GM19452 (cell line): ENCODE results near the gene PDPR.
"Not testable (repeated sequence)": the region's sequence is repeated elsewhere in the genome, so short reads cannot be mapped to it uniquely, and the experiment has no call there.

ENCODE experiments used
- ATAC-seq: cut with Tn5 transposase; IDR thresholded peaks from one replicate; pipeline ENCODE4 v1.9.1; 2021; ENCODE audit not compliant: unreplicated experiment

PDPR gene

GRCh38 chr16:70127706-70128105 is 13.6 kb downstream of the PDPR start:
- ATAC-seq, result not testable (repeated sequence)

DNA sequence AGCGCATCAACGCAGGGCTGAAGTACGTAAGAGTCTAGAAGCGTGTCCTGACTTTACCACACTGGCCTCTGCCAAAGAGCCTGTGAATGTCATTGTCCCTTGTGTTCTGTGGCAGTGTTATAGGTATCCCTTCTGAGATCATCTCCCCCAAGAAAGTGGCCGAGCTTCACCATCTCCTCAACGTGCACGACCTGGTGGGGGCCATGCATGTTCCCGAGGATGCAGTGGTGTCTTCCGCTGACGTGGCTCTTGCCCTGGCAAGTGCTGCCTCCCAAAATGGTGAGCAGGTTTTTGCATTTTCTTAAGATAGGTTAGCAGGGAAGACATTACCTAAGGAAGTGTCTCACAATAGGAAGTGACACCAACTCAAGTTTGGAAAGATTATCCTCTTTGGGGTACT is 14.7 kb downstream of the PDPR start:
- ATAC-seq, result not testable (repeated sequence)

DNA sequence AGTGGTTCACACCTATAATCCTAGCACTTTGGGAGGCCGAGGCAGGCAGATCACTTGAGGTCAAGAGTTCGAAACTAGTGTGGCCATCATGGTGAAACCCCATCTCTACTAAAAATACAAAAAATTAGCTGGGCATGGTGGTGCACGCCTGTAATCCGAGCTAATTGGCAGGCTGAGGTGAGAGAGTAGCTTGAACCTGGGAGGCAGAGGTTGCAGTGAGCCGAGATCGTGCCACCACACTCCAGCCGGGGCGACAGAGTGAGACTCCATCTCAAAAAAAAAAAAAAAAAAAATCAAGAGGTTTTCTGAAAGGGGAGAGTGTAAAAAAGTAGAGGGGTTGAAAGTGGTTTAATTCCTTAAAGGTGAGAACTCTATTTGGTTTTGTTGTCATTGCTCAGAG is 21.7 kb downstream of the PDPR start:
- ATAC-seq, result not testable (repeated sequence)

DNA sequence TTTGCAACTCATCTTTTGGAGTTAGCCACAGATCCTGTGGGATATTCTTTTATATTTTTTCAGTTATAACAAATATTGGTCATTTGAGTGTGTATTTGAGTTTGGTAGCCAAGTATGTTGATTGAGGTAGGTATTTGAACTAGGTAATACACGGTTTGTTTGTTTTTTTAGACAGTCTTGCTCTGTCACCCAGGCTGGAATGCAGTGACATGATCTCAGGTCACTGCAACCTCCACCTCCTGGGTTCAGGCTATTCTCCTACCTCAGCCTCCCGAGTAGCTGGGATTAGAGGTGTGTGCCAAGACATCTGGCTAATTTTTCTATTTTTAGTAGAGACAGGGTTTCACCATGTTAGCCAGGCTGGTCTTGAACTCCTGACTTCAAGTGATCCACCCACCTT is 22.5 kb downstream of the PDPR start:
- ATAC-seq, result not testable (repeated sequence)

GRCh38 chr16:70142739-70143138 is 28.6 kb downstream of the PDPR start:
- ATAC-seq, result not testable (repeated sequence)

DNA sequence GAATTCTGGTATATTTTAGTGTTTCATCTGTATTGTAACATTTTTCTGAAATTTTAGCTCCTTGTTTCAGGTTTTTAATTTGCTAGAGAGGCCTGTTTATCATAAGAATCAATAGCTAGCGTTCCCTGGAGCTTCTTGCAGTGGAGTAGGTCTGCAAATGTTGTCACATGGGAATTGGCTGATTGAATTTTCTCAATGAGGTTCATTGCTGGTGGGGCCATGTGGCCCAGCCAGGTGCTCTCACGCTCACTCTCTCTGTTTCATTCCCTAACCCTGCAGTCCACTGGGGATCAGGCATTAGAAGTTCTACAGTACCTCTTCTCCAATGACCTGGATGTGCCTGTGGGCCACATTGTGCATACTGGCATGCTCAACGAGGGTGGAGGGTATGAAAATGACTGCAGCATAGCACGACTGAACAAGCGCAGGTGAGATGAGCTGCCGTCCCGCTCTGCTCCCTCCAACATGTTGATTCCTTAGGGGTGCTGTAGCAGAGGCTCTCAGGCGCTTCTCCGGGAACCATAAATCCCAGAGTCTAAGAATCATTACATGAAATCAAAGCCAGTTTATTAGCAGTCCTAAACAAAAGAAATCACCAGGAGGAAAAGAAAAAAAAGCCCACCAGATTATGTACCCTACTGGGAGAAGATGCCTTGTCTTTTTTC is 29.2 kb downstream of the PDPR start:
- ATAC-seq, result not testable (repeated sequence)

- not testable (repeated sequence) for ATAC-seq
Observed at GRCh38 chr16:70147853-70148252, 33.7 kb downstream of the PDPR start.

- not testable (repeated sequence) for ATAC-seq
Observed at GRCh38 chr16:70148453-70148852, 34.3 kb downstream of the PDPR start.

DNA sequence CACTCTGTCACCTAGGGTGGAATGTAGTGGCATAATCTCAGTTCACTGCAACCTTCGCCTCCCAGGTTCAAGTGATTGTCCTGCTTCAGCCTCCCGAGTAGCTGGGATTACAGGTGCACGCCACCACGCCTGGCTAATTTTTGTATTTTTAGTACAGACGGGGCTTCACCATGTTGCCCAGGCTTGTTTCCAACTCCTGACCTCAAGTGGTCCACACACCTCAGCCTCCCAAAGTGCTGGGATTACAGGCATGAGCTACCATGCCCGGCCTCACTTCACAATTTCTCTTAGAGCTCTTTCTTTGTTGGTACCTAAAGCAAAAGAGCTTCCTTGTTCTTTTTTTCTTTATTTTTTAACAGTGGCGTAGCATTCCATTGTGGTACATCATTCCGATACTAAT is 35.2 kb downstream of the PDPR start:
- ATAC-seq, result not testable (repeated sequence)

DNA sequence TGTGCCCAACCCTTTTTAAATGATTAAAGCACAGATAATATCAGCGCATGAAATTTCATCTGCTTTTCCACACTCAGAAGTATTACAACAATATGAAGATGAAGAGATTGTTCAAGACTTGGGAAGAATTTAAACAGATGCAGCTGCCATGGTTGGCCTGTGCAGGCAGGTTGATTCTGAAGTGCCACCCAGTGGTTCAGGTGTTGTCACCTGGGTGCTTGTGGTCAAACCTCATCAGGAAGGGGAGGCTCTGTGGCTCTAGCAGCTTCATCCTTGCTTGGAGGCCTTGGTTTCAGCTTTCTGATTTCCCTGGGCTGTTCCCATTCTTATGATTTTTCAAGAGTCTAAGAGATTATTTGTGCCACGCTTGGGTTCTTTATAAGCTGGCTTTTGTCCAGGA is 37.3 kb downstream of the PDPR start:
- no peak for ATAC-seq

DNA sequence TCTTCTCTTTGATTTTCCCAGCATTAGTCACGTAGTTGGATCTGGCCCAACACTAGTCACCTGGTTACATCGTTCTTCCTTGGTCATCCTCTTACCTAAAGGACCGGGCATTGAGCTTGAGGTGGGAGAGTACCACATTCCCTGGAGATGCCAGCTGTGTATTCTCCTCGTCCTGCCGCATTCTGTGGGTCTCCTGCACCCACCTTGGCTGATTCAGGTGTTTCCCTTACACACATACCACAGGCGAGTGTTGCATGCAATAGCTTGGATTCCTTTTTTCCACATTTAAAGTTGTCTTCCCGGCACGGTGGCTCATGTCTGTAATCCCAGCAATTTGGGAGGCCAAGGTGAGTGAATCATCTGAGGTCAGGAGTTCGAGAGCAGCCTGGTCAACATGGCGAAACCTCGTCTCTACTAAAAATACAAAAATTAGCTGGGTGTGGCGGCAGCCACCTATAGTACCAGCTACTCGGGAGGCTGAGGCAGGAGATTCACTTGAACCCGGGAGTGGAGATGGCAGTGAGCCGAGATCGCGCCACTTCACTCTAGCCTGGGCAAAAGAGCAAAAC is 37.9 kb downstream of the PDPR start:
- ATAC-seq, result no peak

GRCh38 chr16:70152578-70153302 is 38.6 kb downstream of the PDPR start:
- ATAC-seq, result no peak

GRCh38 chr16:70154736-70155135 is 40.6 kb downstream of the PDPR start:
- ATAC-seq, result not testable (repeated sequence)

DNA sequence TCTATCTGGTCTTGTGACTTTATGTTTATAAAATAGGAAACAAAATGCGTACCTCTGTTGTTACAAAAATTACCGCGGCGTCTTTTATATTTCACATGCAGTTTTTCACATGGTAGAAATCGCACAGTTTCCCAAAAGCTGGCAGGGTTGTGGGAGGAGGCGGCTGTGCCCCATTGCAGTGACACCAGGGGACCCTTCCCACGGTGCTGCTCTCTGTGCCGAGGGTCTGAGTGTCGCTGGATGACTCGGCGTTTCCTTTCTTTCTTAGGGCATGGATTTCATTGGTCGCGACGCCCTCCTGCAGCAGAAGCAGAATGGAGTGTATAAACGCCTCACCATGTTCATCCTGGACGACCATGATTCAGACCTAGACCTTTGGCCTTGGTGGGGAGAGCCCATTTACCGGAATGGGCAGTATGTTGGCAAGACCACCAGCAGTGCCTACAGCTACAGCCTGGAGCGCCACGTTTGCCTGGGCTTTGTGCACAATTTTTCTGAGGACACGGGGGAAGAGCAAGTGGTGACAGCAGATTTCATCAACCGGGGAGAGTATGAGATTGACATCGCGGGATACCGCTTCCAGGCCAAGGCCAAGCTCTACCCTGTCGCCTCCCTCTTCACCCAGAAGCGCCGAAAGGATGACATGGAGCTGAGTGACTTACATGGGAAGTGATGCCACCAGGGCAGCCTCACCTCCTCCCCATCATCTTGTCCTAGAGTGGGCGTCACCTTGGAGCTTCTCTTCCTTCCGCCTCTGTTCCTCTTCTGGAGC is 42.3 kb downstream of the PDPR start:
- no peak for ATAC-seq

GRCh38 chr16:70157105-70157476 is 43.0 kb downstream of the PDPR start:
- ATAC-seq, result no peak

DNA sequence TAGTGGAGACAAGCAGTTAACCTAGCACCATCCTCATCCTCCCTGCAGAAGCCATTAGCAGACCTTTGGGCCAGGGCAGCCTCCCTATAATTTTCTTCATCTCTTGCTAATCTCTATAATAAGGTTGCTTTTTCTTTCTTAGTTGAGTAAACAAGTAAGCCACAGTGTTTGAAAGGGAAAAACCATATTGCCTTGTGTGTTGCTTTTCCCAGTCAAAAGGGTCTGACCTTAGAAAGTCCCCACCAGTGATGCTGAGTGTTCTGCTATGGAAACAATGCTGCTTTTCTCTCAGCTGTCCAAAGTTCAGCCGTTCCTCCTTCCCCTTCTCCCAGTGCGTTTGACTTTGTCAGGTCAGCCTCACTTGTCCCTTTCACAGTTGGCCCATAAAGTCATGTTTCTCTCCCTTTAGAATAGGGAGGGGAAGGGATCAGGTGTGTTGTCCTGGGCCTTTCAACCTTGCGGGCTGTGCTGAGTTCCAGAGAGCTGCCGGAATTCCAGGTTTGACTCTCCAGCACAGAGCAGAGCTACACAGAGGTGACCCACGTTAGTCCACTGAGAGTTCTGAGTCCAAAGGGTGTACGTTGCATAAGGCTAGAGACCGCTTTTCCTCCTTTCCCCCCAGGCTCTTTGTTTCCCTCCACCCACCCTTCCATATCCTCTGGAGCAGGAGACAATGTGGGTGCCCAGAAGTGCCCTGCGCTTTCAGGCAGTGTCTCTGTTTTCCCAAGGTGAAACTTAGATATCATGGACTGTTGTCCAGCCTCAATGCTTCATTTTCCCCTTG is 43.5 kb downstream of the PDPR start:
- no peak for ATAC-seq

DNA sequence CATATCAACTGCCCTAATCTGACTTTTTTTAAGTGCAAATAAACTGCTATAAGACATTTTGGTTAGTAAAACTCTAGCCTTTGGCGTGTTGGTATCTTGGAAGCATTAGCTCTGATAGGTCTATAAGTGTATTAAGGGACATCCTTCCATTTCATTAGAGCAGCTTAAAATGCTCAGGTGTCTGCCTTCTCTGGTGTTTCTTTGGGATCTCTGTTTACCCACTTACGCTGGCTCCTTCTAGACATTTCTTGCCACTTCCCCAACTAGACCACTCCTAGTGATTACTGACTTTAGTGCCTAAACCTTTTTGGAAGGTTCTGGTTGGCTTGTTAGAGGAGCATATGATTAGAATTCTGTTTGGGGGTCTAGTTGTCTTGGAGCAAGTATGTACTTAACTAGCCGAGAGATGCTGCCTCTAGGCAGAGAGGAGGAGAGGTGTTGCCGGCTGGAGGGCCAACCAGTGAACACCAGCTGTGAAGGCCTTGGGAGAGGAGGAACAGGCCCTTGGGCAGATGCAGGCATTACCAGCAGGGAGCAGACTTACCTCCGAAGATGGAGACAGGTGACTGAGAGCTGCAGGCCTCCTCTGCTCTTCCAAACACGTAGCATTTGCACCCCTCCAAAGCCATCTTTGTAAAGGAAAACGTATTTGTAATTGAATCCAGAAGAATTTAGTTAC is 44.3 kb downstream of the PDPR start:
- ATAC-seq, result no peak

DNA sequence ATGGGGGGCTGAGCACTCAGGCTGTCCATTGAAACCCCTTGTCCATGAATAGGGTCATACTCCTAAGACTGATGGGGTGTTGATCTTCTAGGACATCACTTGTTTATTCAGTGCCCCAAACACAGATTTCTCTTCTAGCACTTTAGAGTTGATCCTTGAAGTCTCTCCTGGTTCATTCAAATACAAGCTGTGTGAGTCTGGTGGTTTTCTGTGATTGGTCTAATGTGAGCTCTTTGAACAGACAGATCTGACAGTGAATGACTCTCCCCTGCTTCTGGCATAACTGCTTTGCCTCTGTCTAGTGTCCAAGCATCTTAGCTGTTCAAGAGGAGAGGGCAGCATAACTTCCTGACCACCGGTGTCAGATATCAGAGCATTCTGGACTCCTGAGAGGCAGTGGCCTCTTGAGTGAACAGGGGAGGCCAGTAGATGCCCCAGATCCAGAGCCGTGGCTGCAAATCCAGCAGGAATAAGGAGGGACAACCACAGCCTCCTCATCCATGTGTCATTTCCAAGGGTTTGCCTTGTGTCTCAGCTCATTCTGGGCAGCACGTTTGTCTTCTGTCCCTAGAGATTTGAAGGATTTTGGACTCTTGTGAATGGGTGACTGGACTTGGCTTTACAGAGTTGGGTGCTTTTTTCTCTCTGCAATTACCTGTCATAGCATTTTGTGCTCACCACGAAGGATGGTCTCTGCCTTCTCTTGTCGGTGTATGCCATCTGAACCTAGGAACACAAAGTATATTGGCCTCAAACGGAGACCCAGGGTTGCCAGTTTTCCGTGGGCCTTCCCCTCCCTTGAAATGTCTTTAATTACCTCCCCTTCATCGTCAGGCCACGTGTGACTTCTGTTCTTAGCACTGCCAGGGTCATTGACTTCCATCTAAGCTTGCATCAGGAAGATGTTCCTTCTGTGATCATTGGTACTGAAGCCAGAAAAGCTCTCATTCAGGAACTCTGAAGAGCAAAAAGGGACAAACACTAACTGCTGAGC is 45.5 kb downstream of the PDPR start:
- ATAC-seq, result no peak

GRCh38 chr16:70160388-70160787 is 46.3 kb downstream of the PDPR start:
- ATAC-seq, result no peak
